GM18870 (cell line): ENCODE data around the gene SAP25.
"Not testable (repeated sequence)": the region's sequence is repeated elsewhere in the genome, so short reads cannot be mapped to it uniquely, and the experiment has no call there.

Experiments used
- ATAC-seq: cut with Tn5 transposase; IDR thresholded peaks from one replicate; pipeline ENCODE4 v1.9.1; 2021; ENCODE audit warnings: moderate library complexity; ENCODE audit not compliant: unreplicated experiment

Gene SAP25

DNA sequence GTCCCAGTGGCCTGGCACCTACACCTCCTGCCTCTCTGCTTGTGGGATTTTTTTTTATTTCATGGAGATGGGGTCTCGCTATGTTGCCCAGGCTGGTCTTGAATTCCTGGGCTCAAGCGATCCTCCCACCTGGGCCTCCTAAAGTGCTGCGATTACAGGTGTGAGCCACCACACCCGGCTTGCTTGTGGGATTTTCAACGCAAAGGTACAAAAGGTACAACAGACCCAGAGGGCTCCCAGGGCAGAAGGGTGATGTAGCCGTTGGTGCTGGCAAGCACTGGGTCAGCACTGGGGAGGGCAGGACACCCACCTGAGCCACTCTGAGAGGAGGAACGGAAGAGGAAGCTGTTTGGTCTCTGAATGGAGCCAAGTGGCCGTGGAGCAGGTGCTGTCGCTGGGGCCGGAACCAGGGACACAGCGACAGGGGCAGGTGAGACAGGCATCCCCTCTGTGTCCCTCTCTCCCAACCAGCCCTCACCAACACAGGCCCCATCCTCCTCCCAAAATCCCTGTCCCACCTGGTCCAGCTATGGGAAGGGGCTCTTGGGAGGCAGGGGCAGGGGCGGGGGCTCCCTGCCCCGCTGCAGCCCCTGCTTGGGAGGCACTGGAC is 2.8 kb upstream of the SAP25 start:
- no peak for ATAC-seq

DNA sequence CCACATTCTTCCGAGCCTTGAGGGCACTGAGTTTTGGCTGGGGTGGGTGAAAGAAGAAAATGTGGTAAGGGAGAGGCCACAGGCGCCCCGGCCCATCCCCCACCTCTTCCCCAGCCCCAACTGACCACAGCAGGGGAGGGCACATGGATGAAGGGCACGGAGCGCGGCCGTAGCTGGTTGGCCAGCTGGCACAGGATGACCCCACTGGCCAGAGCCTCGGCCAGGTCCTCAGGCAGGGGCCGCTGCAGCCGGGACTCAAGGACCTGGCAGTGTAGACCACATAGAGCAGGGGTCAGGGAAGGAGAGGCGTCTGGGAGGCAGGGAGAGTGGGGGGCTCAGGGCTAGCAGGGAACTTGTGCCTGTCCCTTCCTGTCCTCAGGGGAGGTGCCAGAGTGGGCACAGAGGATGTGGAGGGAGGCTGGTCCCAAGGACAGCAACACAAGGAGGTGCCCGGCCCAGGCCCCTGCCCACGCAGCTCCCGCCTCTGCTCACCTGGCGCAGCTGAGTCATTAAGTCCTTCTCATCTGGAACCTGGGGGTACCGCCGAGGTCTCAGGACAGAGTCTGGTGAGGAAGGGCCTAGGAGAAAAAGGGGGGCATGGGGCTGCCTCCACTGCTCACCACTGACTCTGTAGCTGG is 2.2 kb upstream of the SAP25 start:
- no peak for ATAC-seq

DNA sequence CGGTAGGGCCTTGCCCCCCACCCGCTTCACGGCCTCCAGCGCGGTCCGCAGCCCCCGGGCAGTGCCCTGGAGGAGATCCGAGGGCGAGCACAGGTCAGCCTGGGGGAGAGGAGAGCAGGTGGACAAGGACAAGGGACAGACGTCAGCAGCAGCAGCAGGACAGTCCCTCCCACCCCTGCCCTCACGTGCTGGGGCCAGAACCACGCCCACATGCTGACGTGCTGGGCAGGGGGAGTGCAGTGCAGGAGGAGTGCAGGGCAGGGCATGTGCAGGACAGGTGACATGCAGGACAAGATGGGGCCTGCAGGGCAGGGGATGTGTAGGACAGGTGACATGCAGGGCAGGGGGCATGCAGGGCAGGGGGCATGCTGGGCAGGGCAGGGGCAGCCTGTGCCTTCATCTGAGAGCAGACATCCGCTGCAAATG is 1.5 kb upstream of the SAP25 start:
- no peak for ATAC-seq

DNA sequence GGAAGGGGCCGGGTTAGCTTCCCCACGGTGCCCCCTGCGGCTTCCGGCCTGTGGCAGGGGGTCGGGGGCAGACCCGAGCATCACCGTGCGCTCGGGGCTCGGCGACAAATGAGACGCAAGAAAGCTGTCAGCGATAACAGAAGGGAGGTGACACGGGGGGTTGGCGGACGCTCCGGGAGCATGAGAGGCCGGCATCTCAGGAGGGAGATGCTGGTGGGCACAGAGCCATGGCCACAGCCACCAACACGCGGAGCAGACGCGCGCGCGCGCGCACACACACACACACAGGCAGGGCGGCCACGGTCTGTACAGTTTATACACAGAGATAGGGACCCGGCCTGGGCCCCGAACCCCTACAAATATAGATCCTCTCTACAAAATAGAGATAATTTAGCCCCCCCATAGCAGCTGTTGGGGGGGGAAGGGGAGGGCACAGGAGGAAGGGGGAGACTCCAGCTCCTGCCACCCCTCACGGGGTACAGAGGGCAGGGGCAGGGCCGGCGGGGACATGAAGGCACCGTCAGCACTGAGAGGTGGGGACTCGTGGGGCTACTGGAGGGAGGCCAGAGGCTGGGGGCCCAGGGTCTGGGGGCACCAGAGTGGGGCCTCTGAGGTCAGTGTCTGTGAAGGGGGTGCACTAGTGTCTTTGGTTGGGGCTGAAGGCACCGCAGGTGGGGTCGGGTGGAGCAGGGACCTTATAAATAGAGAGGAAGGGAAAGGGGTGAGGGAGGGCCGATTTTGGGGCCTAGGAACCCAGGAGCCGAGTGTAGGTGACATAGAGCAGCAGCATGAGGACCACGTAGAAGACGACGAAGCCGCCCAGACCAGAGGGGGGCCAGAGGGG is 884 bp upstream of the SAP25 start:
- no peak for ATAC-seq

DNA sequence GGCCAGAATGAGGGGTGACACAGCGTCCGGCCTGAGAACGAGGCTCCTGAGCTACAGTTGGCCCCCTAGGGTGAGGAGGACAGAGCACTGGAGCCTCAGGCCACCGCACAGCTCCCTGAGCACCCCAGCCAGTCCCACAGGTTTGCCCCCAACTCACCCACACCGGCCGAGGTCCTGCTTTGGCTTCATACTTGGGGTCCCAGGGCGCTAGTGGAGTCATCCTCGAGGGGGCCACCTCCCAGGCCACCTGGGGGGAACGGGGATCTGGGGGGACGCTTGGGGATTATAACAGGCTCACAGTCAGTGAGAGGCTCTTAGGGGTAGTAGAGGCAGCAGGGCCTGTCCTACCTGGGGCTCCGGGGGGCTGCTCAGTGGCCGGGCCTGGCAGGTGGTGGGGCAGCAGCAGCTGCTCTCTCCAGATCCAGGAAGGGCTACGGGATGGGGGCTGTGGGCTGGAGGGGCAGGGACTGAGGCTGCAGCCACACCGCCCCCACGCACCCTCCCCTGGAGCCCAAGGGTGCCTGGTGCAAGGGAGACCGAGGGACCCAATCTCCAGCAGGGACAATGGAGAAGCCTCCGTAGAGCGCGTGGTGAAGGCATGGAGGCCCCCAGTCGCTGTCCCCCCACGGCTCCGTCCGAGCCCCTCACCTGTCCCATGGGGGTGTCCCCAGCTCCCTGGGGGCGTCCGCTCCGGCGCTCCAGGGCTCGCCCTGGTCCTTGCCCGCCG is 588 bp downstream of the SAP25 start:
- ATAC-seq = no peak

DNA sequence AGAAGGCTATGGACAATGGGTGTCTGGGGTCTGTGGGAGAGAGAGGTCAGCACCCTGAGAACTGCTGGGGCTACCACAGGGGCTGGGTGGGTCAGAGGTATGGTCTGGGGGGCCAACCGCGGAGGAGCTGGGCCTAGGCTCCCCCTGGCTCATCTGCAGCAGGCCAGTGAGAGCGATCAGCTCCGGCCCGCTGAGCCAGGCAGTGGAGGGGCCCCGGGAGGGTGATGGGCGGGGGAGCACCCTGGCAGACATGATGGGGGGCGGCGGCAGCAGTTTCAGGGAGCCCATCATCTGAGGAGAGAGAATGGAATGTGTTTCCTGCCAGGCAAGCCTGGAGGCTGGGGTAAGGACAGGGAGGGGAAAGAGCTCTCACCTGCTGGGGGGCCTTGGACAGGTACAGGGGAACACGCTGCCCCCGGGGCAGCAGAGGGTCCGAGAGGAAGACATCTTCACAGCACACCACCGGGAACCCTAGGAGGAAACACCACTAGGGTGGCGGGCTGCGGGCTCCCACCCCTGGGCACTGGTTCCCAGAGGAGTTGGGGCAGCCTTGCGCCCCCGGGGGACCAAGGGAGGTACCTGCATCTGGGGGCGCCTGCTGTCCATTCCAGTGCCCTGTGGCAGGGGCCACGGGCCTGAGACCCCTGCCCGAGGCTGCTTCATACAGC is 1.3 kb downstream of the SAP25 start:
- no peak for ATAC-seq

DNA sequence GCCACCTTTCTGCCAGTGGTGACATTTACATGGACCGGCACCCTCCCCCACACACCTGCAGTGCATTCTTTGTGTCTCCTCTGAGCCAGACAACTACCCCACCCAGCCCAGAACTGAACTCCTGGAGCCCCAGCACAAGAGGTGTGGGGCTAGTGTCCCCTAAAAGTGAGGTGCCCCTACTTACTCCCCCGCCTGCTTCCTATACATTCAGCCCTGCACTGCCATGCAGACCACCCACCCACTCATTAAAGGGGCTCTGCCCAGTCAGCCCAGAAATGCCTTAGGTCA is 1.9 kb downstream of the SAP25 start:
- no peak for ATAC-seq

DNA sequence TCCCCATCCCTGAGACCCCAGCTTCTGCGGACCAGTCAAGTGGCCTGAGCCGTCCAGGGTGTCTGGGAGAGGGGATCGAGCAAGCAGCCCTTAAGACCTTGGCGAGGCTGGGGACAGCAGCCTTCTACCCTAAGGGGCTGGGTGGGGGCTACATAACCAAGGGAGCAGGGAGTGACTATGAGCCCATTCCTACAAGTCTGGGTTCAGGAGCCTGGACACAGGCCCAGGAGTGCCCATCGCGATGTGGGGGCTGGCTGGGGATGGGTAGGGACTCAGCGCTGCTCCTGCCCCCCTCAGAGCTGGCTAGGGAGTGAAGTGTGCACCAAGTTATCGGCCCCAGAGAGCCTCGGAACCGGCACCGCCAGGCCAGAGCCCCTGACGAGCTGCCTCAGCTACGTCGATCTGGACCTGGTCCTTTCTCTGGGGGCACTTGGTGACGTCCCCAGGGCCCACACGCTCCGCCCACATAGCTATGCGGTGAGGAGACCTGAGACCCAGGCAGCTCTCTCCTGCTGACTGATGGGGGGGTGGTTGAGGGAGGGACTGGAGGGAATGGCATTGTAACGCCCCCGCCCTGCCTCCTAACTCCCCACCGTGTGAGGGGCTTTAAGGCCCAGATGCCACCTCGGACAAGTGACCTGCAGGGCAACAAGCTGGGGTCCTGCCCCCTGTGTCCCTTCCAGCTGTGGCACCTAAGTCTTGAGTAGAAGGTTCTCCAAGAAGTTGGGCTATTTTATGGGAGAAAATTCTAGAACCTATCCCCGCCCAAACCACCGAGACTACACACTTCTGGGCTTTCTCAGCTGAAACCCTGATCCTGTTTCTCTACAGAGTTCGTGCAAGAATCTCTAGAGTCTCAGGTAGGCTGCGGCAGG is 2.5 kb downstream of the SAP25 start:
- no peak for ATAC-seq

DNA sequence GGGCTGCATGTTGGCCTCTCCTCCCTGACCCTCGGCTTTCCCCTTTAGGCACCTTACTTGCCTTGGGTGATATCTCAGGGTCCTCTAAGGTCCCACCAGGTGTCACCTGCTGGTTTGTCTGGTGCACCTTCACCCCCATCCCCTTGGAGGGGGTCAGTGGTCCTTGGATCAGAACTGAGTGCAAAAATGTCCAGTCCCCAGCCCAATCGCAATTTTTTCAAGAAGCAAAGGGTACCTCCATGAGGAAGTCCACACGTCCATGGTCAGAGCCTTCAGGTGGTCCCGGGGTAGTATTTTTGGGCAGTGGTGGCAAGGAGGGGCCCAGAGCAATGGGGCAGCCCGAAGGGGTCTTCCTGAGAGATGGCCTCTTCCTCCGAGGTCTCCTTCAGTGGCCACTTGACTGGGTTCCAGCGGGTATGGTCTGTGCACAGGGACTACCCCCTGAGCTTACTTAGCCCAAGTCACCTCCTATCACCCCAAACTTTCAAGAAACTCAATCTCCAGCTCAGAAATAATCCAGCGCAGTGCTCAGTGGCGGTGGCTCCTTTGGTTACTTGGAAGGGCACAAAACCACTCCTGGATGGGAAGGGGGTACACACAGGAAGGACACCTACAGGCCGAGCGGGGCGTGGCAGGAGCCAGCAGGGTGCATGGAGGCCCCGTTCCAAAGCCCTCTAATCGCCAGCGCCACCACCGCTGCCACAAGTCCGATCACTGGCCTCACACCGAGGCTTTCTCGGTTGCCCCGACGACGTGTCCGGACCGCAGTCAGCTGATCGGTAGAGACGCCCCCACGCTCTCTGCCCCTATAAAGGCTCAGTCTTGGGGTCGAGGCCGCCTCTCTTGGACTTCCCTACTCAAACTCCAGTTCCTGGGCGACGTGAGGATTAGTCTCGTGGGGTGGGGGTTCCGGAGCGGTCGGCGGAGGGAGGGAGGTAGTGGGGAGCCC is 4.5 kb downstream of the SAP25 start:
- no peak for ATAC-seq

DNA sequence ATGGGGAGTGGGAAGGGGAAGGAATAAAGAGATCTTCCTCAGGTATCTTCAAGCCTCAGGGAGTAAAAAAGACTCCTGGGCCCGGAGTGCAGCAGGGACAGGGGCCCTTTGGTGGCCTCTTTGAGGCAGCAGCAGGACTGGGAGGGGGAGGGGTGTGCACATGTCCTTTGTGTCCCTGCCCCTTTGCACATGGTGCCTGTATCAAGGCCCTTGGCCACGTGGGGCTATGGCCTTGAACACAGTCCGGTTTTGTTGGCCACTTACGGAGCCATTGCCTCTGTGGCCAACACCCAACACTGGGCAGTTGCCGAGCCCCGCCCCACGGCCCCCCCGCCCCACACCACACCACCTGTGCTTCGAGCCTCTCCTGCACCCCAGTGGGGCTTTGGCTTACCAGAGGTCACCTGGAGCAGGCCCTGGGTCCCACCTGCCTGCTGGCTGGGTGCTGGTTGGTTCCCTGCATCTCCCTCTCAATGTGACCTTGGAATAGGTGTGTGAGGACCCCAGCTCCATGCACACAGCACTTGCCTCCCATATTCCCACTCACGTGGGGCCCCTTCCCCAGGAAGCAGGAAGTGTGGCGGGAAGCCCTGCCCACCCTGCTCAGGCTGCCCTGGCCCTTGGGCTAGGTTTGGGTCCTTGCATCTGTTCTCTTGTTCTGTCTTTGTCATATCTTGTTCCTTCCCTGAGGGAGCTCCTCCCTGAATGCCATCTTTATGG is 5.4 kb downstream of the SAP25 start:
- ATAC-seq = no peak

DNA sequence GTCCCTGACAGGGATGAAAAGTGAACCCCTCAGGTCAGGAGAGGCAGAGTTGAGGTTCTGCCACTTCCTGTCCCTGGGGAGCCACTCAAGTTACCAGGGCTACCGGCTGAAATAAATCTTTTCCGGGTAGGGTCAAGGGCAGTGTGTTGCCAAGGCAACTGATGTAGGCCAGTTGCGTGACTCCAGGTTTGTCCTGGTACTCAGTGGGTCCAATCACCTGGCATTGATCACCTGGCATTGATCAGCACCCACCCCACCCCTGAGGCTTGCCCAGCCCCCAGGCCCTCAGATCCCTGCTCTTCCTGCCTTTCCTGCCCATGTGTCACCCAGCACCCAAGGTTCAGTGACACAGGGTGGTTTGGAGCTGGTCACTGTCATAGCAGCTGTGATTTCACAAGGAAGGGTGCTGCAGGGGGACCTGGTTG is 5.9 kb downstream of the SAP25 start:
- no peak for ATAC-seq

DNA sequence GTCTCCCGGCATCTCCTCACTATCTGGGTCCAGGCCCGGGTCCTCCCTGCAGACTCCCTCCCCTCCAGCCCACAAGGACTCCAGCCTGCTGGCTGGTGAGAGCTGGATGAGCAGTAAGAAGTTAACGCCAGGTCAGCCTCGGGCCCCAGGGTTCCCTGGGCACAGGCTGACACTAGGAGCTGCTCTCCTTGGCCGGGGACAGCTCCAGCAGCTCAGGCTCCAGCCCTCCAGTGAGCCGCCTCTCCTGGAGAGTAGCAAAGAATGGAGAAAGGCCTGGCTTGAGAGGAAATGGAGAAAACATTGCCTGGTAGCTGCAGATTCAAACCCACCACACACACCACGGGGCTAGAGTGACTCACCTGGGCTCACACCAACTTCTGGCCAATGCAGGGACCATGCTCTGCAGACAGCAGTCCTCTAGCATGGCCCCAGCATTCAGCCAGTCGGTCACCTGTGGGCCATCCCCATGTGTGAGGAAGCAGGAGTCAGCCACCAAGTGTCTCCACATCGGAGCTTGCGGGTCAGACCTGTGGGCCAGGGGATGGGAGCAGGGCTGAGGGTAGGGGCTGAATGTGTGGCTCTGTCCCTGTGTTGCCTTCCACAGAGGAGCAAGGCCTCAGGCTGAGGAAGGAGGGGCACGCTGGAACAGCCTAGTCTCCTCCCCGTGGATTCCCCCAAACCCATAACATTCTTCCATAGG is 6.5 kb downstream of the SAP25 start:
- no peak for ATAC-seq

DNA sequence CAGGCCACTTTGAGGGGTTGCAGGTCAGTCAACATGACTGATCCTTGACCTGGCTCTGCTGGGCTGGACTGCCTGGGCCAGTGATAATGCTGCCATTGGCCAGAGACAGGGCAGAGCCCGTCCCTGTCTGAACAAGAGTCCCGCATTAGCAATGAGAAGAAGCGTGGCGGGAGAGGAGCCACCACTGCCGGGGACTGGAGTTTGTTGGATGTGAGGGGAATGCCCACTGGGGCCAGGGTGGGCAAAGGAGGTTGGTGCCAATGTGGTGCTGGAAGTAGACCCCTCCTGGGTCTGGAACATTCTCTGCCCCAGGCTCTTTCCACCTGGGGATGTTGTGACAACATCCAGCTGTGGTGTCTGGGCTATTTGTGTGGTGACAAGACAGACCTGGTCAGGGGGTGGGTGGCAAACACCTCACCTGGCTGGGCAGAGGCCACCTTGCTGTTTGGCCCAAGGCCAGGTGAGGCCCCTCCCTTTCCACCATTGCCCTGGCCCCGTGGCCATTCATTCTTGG is 7.6 kb downstream of the SAP25 start:
- no peak for ATAC-seq

DNA sequence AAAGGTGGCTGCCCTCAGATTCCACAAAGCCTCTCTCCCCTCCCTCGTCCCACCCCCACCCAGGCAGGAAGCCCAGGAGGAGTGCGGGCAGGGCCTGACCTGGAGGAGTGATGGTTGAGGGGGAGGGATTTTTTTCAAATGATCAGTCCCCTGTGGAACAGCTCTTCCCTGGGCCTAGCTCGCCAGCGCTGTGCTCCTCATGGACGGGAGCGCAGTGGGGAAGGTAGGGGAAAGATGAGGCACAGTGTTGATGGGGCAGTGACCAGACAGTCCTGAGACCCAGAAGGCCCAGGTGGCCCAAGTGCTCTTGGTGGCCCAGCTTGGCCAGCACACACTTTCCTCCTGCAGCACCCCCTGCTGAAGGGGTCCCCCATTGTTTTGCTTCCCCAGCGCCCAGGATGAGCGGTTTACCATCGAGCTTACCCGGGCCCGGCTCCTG is 8.5 kb downstream of the SAP25 start:
- ATAC-seq = no peak

DNA sequence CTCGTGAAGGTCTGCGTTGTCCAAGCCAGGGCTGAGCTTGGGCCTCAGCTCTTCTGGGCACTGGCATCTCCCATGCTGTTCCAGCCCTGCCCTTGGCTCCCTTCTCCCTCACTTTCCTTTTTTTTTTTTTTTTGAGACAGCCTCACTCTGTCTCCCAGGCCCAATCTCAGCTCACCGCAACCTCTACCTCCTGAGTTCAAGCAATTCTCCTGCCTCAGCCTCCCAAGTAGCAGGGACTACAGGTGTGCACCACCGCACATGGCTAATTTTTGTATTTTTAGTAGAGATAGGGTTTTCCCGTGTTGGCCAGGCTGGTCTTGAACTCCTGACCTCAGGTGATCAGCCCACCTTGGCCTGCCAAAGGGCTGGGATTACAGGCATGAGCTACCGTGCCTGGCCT is 9.3 kb downstream of the SAP25 start:
- not testable (repeated sequence) for ATAC-seq

DNA sequence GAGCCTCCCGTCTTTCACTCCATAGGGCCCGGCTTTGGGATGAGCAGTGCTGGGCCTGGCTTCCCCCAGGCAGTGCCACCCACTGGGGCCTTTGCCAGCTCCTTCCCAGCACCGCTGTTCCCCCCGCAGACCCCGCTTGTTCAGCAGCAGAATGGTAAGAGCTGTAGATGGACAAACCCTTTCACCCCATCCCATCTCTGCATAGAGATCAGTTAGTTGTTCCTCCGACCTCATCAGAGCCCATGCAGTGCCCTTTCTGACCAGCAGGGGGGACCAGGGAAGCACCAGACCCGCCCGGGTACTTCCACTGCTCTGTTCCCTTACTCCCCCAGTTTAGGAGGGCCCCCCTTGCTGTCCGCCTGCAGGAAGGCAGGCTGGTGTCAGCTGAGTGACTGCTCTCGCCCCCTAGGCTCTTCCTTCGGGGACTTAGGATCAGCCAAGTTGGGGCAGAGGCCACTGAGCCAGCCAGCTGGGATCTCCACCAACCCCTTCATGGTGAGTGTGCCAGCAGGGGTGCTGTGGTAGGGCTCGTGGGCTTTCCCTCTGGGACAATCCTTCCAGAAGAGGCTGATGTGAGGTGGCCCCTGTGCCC is 9.8 kb downstream of the SAP25 start:
- ATAC-seq = no peak

DNA sequence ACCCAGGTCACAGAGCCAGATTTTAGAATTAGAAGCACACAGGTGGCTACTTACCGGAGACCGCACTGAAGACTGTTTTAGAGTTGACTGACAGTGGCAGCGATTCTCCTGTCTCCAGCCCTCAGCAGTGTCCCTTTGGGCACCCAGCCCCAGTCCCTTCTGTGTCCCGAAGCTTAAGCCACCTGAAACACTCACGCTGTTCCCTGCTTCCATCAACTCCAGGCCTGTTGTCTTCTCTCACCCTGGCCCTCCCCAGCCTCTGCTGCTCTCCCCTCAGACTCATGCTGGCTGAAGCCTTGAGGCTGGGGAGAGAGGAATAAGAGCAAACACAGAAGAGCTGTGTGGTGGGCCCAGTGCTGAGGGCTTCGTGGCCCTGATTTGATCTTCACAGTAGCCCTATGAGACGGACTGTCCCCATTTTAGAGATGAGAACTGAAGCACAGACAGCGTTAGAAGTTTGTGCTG is 10.6 kb downstream of the SAP25 start:
- no peak for ATAC-seq
